DMS53 treated with DMSO at 0.1 percent for 48 hours (cell line): ENCODE results near the gene TMTC1.
A peak's percentile ranks its signal among the peaks of the same experiment; 100 is the strongest.

Experiments used
- DNase-seq: peaks from one replicate; lab custom pipeline; 2025; ENCODE audit not compliant: unreplicated experiment; lab: John Stamatoyannopoulos, UW

The TMTC1 gene

GRCh38 chr12:29546000-29546399 is 237.7 kb downstream of the TMTC1 start:
- no peak for DNase-seq

GRCh38 chr12:29545102-29545467 is 238.7 kb downstream of the TMTC1 start:
- no peak for DNase-seq

GRCh38 chr12:29544428-29545101 is 239.2 kb downstream of the TMTC1 start:
- DNase-seq = no peak

GRCh38 chr12:29543036-29543435 is 240.7 kb downstream of the TMTC1 start:
- DNase-seq = no peak

GRCh38 chr12:29537298-29537697 is 246.4 kb downstream of the TMTC1 start:
- no peak for DNase-seq

- DNase-seq = no peak
Observed at GRCh38 chr12:29534935-29535334, 248.8 kb downstream of the TMTC1 start.

- DNase-seq = no peak
Observed at GRCh38 chr12:29533815-29534489, 249.8 kb downstream of the TMTC1 start.

- DNase-seq = no peak
Observed at GRCh38 chr12:29531471-29531870, 252.3 kb downstream of the TMTC1 start.

GRCh38 chr12:29530436-29530835 is 253.3 kb downstream of the TMTC1 start:
- DNase-seq = no peak

- DNase-seq = no peak
Observed at GRCh38 chr12:29528161-29528560, 255.6 kb downstream of the TMTC1 start.

- DNase-seq = no peak
Observed at GRCh38 chr12:29521951-29522350, 261.8 kb downstream of the TMTC1 start.

GRCh38 chr12:29519585-29520182 is 264.1 kb downstream of the TMTC1 start:
- peak; percentile 71 for DNase-seq

- DNase-seq = no peak
Observed at GRCh38 chr12:29518407-29518806, 265.3 kb downstream of the TMTC1 start.

- DNase-seq = peak; percentile 11
Observed at GRCh38 chr12:29517264-29517663, 266.5 kb downstream of the TMTC1 start.

GRCh38 chr12:29516431-29516875 is 267.3 kb downstream of the TMTC1 start:
- no peak for DNase-seq

- DNase-seq = no peak
Observed at GRCh38 chr12:29510591-29511185, 273.1 kb downstream of the TMTC1 start.

- DNase-seq = no peak
Observed at GRCh38 chr12:29509503-29509902, 274.2 kb downstream of the TMTC1 start.

- DNase-seq = no peak
Observed at GRCh38 chr12:29508949-29509348, 274.8 kb downstream of the TMTC1 start.

- DNase-seq = no peak
Observed at GRCh38 chr12:29505122-29505521, 278.6 kb downstream of the TMTC1 start.

GRCh38 chr12:29503283-29503682 is 280.5 kb downstream of the TMTC1 start:
- DNase-seq = no peak

- DNase-seq = no peak
Observed at GRCh38 chr12:29499235-29499634, 284.5 kb downstream of the TMTC1 start.

GRCh38 chr12:29497588-29497987 is 286.2 kb downstream of the TMTC1 start, which contains the start of gene OVCH1:
Gene OVCH1 (minus strand): TSS chr12:29497686. CDS start chr12:29497686, 0 bp downstream.
- no peak for DNase-seq
